ENCODE results near the gene HGS. TPM values are rescaled to one million over a fixed set of nuclear protein-coding genes. Genes with fewer than 3 reads are reported as not detected.

Gene HGS
- total and polyA plus RNA-seq, 2 of the 8 experiments (the other 6 are each of a cell fraction or from before 2014, with no cell fraction given) = 80.8 to 99.7 TPM

GRCh38 chr17:81711814-81712467 lies 28.1 kb downstream of the HGS start, which contains the start of gene SLC25A10:
Gene SLC25A10, plus strand, starts transcription at chr17:81712284. Its CDS starts 143 bp downstream, at chr17:81712427.
- CTCF ChIA-PET (ENCODE audit: partially characterized antibody) = interaction anchor here (0.6 kb wide), 1 partner anchor 19 kb away, joined by 5 read pairs; no protein-coding TSS in a partner anchor
- no peaks in the 10 kb centered on the region; a peak in 2 of 7 replicates for H3K27me3 ChIP-seq (replicated peaks in 1 of 4; ENCODE audit: control insufficient read depth in 3 of 4, extremely low read depth in 1 of 4, insufficient read depth in 3 of 4, low read length in 3 of 4)
- FAIRE-seq (no peak), DNase-seq (ENCODE audit: low read depth in 1 of 2, low spot score in 2 of 2) (peak in 1 of 2 experiments; percentile 85)
- H3K9me3 ChIP-seq (ENCODE audit: insufficient read depth in 2 of 2, low read depth in 1 of 2, low read length in 1 of 2) = no peaks in the 10 kb centered on the region
- peak within 1 kb of the TSS; percentile 32 for H3K18ac ChIP-seq (ENCODE audit: extremely low read depth, low read length)
- no peak within 1 kb of the TSS for H3K56ac ChIP-seq (replicated peaks; ENCODE audit: insufficient read length, low read depth, low read length)
- H3K4me3 ChIP-seq (ENCODE audit: extremely low read depth in 1 of 4, insufficient read depth in 2 of 4, low read depth in 3 of 4, low read length in 4 of 4) = peak within 1 kb of the TSS; percentile 48 to 86 (median 60)
- H3K4ac ChIP-seq (replicated peaks; ENCODE audit: insufficient read length, low read depth, low read length) = peak within 1 kb of the TSS; percentile 69
- 0 out of 2 replicates have a peak within 1 kb of the TSS, but pooled peaks have one; percentile 78 for H2BK12ac ChIP-seq (ENCODE audit: low read depth, low read length)
- H2BK5ac ChIP-seq (ENCODE audit: low read depth, low read length) = peak within 1 kb of the TSS; percentile 54; the same call in 1 of the 2 replicates
- H3K27ac ChIP-seq (ENCODE audit: low read depth, low read length) = no peak within 1 kb of the TSS
- peak within 1 kb of the TSS; percentile 51 to 75 (median 63) for H3K9ac ChIP-seq (replicated peaks in 1 of 4; ENCODE audit: extremely low read depth in 1 of 4, low read depth in 3 of 4, low read length in 3 of 4)
- H3K79me1 ChIP-seq (ENCODE audit: low read depth, low read length) = peaks cover 10% of the 10 kb centered on the region
- peaks cover 3 to 14% of the 10 kb centered on the region in 2 experiments for H4K20me1 ChIP-seq (replicated peaks in 1 of 2; ENCODE audit: control insufficient read depth in 1 of 2, insufficient read depth in 2 of 2, low read length in 2 of 2)
- peaks cover 0 to 24% (median 18%) of the 10 kb centered on the region in 4 experiments; a peak in 5 of 7 replicates for H3K4me1 ChIP-seq (replicated peaks in 1 of 4; ENCODE audit: control insufficient read depth in 3 of 4, insufficient read depth in 4 of 4, low read length in 3 of 4)
- H3K36me3 ChIP-seq (ENCODE audit: control insufficient read depth in 2 of 4, insufficient read depth in 4 of 4, low read length in 3 of 4) = peaks cover 3 to 13% (median 6%) of the 10 kb centered on the region in 4 experiments; a peak in 6 of 8 replicates
- no peak within 1 kb of the TSS for H2BK15ac ChIP-seq (ENCODE audit: low read length)
- H3K23me2 ChIP-seq (ENCODE audit: low read depth, low read length) = peaks cover 20% of the 10 kb centered on the region
- H2AFZ ChIP-seq (ENCODE audit: low read length) = no peak within 1 kb of the TSS
- H2BK20ac ChIP-seq (ENCODE audit: low read length) = no peak within 1 kb of the TSS
- H4K91ac ChIP-seq (replicated peaks; ENCODE audit: insufficient read length, low read length) = no peak within 1 kb of the TSS
- no peak within 1 kb of the TSS for H2BK120ac ChIP-seq (replicated peaks; ENCODE audit: low read depth, low read length)
- peaks cover 0 to 7% of the 10 kb centered on the region in 2 experiments; a peak in 1 of 4 replicates for H3K79me2 ChIP-seq (ENCODE audit: control insufficient read depth in 1 of 2, insufficient read depth in 2 of 2, low read length in 2 of 2)
- no peak within 1 kb of the TSS for H3K14ac ChIP-seq (ENCODE audit: insufficient read length)
- H2AK5ac ChIP-seq (ENCODE audit: low read depth, low read length) = no peak within 1 kb of the TSS
- H3K23ac ChIP-seq (ENCODE audit: insufficient read length) = no peak within 1 kb of the TSS
- 5% methylated on average over 37 of the region's 89 CpGs; no CpG with 5 or more reads in 1 of the 2 experiments for WGBS, 2 experiments (ENCODE audit: extremely low coverage in 1 of 2, insufficient coverage in 1 of 2, insufficient read length in 1 of 2, insufficient replicate concordance in 2 of 2, low coverage in 1 of 2, low lambda C conversion rate in 2 of 2, missing lambda C conversion rate in 1 of 2)
- H3K4me2 ChIP-seq (ENCODE audit: insufficient read depth in 1 of 2, low read depth in 2 of 2, low read length in 2 of 2) = peak within 1 kb of the TSS; percentile 87 to 96
- H4K8ac ChIP-seq (ENCODE audit: extremely low read depth, insufficient read depth, low read length) = peak within 1 kb of the TSS; percentile 83
- peak within 1 kb of the TSS; percentile 65 for H4K5ac ChIP-seq (ENCODE audit: insufficient read length, low read depth, low read length)
- POLR2A ChIA-PET (ENCODE audit: partially characterized antibody) = interaction anchor here (0.7 to 25.9 kb wide), 8 partner anchors 3 to 231 kb away, joined by 3 to 436 read pairs (median 4); partner anchors contain the start of genes ARL16, HGS, MRPL12 and SLC25A10
- TF ChIP-seq EP300 (IDR thresholded peaks at IDR 0.05; ENCODE audit: borderline replicate concordance in 1 of 2, low read depth in 2 of 2, low read length in 2 of 2) = no peak
- TF ChIP-seq POLR2A (IDR thresholded peaks at IDR 0.05; ENCODE audit: control extremely low read depth in 1 of 2, low read depth in 2 of 2, low read length in 2 of 2) = 0 out of 3 replicates have a peak, but pooled peaks of 1 of the 2 experiments have one; percentile 31
- no peak for TF ChIP-seq SP1 (IDR thresholded peaks at IDR 0.05; ENCODE audit: low read depth, low read length)
- peak; percentile 45; the same call in 1 of the 2 replicates for TF ChIP-seq E2F6 (IDR thresholded peaks at IDR 0.05)
- no peak for TF ChIP-seq CHD2 (IDR thresholded peaks at IDR 0.05; ENCODE audit: low read length)
- TF ChIP-seq EZH2 (IDR thresholded peaks at IDR 0.05; ENCODE audit: low read depth, low read length, severe bottlenecking) = no peak
- peak; percentile 56 for TF ChIP-seq PHF8 (conservative IDR thresholded peaks at IDR 0.05; ENCODE audit: low read depth, low read length)
- 0 out of 2 replicates have a peak, but pooled peaks have one; percentile 13 for TF ChIP-seq EGR1 (IDR thresholded peaks at IDR 0.05; ENCODE audit: borderline replicate concordance, low read depth, low read length)
- no peak for TF ChIP-seq TAF7 (optimal IDR thresholded peaks at IDR 0.05; ENCODE audit: borderline replicate concordance, low read depth, low read length)
- 0 out of 4 replicates have a peak, but pooled peaks of 1 of the 2 experiments have one; percentile 61 for TF ChIP-seq HDAC2 (IDR thresholded peaks at IDR 0.05; ENCODE audit: borderline replicate concordance in 1 of 2, low read depth in 2 of 2, low read length in 2 of 2)

All from H1 (cell line).